Inflammatory macrophage treated with lipopolysaccharide for 1 hour (primary cell): ENCODE data around the gene SLC47A2.
"Not testable (repeated sequence)": the region's sequence is repeated elsewhere in the genome, so short reads cannot be mapped to it uniquely, and the experiment has no call there.

ENCODE experiments used
- DNase-seq, 2 donors: peaks; one replicate each; pipeline ENCODE4 v3.0.0-alpha.2; 2020 to 2022

The SLC47A2 gene

DNA sequence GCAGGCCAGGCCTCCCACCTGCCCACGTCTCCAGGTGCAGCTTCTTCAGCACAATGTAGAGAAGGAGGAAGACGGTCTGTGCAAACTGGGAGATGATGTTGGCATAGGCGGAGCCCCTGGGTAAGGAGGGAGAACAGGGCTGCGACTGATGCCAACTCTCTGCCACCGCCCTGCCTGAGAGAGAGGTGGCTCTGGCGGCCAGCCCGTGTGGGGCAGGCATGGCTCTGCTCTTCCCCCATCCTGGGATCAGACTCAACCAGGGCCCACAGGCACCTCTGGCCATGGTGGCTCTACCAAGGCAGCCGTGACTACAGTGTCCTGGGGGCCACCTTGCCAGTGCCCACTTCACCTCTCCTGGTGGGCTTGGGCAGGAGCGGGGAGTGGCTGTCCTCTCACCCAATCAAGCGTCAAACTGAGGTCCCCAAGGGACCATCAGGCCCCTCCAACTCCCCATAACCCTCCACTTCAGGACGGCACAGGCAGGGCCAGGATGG, 8.6 kb downstream of the SLC47A2 start:
- DNase-seq, result no peak

DNA sequence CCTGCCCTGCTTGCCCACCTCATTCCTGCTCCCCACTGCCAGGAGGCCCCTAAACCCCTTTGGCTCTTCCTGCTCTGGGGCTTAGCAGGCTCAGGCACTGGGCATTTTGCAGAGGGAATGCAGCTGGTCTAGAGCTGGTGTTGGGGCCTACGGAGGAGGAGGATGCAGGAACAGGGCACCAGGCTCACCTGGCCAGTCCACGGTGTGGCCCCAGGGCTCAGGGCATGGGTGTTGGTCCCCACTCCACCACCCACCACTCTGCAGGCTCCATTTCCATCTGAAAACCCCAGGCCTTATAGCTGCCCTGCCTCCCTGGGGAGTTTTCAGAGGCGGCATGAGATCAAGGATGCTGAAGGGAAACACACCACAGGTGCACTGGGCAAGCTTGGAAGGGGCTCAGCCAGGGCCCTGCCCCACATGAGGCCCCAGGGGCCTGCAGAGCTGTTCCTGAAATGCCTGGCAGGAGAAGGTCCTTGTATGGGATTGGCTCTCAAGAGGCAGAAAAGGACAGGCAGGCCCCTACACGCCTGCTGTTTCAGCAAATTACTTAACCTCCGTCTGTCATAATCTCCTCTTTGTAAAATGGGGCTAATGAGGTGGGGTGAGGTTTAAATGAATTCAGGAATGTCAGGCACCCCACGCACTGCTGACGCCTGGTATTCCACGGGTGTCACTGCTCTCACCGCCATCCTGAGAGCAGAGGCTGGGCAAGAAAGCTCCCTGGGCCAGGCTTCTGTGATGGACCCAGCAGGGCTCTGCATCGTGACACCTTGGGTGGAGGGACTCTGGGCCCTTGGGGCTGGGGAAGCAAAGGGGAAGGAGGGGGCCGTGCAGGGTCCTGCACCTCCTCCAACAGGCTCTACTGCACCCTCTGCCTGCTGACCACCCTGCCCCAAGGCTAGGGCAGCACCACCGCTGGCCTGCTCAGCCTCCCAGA, 9.3 kb downstream of the SLC47A2 start:
- no peak for DNase-seq

DNA sequence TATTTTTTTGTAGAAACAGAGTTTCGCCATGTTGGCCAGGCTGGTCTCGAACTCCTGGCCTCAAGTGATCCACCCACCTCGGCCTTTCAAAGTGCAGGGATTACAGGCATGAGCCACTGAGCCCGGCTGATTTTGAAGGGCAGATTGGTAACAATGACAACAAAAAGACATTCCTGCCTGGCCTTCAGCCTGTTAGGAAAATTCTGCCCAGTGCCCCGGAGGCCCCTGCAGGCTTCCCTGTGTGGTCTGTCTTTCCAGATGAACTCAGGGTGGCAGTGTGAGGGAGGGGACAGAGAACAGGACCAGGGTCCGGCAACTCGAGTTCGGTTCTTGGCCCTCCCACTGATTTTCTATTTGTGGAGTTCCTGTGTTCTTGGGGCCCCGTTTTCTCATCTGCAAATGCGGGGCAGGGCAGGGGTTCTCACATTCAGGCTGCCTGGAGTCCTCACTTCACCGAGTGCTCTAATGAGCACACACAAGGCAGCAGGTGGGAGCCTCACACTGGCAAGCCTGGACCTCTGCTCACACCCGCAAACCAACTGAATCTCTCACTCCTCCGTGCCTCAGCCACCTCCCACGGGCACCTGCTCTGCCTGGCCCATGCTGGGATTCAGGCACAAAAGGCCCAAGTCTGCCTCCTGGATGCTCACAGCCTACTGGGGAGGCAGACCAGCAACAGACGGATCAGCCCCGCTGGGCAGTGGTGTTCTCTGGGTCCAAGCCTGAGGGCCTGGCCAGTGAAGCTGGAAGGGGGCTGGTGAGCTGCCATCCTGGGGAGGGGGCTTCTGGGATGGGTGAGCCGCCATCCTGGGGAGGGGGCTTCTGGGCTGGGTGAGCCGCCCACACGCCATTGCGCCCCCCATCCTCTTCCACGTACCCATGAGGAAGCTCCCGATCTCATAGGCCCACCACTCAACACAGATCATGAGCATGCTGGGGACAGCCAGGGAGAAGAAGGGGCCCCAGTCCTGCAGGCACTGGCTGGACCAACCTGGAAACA, 10.3 kb downstream of the SLC47A2 start:
- no peak for DNase-seq

- DNase-seq, result no peak
These were observed 11.2 kb downstream of the SLC47A2 start for GRCh38 chr17:19705201-19705600.

DNA sequence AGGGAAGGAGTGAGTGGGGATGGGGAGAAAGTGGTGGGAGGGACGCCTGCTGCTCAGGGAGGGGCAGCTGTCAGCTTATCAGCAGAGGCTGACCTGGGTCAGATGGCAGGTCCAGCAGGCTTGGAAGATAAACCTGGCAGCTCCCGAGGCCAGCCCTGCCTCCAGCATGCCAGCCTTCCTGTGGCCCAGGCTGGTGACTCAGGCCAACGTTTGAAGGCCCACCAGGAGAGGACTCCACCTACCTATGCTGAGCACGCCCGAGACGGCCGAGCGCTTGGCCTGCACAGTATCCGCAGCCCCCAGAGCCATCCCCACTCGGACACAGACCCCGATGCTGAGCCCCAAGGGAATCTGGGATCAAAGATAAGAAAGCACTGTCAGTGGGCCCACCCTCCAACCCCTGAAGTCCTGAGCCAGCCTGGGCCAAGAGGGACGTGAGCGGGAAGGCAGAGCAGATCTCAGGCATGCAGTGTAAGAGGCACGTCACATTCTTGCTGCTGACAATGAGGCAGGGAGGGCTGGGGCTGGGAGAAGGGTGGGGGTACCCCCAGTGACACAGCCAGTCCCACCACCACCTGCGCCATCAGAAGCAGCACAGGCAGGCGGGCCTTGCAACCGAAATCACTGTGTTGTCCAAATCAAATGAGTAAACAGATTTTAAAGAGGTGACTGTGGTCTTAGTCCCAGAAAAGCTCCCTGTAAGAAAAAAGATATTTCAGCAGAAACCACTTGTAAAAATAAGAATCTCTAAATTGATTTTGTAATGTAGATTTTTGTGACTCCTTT, 12.4 kb downstream of the SLC47A2 start:
- no peak for DNase-seq

GRCh38 chr17:19703106-19703827, 13.1 kb downstream of the SLC47A2 start:
- no peak for DNase-seq

- DNase-seq, result peak in 1 of 2 donors; percentile 12
These were observed 14.2 kb downstream of the SLC47A2 start for GRCh38 chr17:19702217-19702641.

- DNase-seq, result peak; percentile 34 to 43
These were observed 29.8 kb downstream of the SLC47A2 start for GRCh38 chr17:19686400-19687090.

DNA sequence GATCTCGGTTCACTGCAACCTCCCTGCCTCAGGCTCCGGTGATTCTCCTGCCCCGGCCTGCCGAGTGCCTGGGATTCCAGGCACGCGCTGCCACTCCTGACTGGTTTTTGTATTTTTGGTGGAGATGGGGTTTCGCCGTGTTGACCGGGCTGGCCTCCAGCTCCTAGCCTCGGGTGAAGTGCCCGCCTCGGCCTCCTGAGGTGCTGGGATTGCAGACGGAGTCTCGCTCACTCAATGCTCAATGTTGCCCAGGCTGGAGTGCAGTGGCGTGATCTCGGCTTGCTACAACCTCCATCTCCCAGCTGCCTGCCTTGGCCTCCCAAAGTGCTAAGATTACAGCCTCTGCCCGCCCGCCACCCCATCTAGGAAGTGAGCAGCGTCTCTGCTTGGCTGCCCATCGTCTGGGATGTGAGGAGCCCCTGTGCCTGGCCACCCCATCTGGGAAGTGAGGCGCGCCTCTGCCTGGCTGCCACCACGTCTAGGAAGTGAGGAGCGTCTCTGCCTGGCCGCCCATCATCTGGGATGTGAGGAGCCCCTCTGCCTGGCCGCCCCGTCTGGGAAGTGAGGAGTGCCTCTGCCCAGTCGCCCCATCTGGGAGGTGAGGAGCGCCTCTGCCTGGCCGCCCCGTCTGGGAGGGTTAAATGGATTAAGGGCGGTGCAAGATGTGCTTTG, 31.3 kb downstream of the SLC47A2 start:
- not testable (repeated sequence) for DNase-seq

GRCh38 chr17:19683117-19683516, 33.3 kb downstream of the SLC47A2 start:
- no peak for DNase-seq

GRCh38 chr17:19678581-19679453, 37.6 kb downstream of the SLC47A2 start:
- no peak for DNase-seq

DNA sequence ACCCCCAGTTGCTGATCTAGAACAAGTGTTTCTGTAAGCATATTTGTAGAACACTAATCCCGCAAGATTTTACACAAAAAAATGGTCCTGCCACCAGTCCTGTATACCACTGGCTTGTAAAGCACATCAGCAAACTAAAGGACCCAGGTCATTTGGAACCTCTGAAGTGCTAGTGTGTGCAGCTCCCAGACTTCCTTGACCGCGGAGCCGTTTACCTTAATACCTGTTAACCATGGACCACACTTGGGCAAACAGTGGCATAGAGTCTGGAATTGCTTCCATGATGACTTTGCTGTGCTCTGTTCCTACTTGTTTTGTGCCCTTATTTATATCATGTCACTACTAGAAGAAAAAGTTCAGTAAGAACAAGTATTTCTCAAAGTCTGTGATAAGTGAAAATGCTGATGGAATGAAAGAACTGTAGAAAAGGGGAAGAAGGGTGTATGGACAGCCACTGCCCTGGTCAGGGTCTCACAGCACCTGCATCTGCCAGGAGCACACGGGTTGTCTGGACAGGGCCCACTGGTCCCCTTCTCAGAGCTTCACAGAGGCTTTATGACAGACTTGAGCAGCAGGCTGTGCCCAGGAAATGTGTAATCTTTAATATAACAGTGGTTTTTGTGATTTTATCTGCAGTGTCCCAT, 38.5 kb downstream of the SLC47A2 start:
- DNase-seq, result no peak

DNA sequence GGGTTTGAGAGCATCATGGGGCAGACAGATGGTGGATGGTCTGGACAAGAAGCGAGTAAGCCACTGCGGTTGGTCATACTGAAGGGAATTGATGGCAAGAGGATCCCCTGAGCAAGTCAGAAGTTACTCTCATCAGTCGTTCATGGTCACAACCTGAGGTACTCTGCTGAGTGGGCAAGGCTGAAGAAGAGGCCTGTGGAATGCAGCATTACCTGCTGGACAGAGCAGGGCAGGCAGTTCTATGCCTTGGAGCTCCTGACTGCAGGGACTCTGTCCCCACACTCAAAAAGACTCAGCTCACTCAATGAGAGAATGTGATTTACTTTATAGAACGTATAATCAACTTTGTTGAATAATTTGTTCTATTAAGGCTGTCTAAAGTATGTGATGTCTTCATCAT, 39.5 kb downstream of the SLC47A2 start:
- DNase-seq, result no peak

DNA sequence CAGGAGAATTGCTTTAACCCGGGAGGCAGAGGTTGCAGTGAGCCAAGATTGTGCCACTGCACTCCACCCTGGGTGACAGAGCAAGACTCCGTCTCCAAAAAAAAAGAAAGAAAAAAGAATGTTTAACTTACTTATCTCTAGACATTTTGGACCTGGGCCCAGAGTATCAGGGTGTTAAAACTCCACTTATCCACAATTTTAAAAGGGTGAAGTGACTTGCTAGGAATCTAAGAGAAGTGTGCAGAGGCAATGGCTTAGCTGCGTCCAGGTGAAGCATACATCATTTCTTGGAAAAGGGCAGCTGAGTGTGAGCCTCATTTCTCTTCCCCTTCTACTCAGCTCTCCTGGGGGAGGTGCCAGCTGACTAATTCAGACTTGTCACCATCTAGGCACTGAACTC, 42.8 kb downstream of the SLC47A2 start:
- no peak for DNase-seq

DNA sequence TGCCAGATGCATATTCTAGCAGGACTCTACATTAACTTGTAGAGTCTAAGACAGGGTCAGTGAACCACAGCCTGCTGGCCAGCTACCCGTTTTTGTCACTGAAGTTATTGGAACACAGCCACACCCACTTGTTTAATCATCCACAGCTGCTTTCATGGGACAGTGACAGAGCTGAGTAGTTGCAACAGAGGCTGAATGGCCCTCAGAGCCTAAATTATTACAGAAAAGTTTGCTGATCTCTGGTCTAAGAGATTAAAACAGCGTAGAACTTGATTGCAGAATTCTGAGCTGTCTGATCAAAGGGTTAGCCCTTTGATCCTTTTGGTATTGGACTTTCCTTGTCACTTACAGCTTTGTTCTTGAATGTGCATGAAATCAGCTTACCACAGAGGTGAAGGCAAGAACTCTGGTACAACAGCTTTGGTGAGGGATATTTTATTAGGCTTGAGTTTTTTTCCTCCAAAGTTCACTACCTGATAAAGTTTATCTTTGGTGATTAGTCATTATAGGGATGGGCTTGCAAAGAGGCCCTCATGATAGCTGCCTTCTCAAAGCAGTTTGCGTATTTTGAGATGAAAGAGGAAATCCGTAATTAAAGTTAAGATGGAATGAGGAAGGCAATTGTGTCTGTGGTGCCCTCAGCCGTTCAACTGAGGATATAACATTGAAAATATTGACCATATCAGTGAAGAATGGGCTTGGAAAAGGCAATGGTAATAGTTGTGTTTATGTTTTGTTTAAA, 44.2 kb downstream of the SLC47A2 start:
- peak; percentile 58 to 84 for DNase-seq

DNA sequence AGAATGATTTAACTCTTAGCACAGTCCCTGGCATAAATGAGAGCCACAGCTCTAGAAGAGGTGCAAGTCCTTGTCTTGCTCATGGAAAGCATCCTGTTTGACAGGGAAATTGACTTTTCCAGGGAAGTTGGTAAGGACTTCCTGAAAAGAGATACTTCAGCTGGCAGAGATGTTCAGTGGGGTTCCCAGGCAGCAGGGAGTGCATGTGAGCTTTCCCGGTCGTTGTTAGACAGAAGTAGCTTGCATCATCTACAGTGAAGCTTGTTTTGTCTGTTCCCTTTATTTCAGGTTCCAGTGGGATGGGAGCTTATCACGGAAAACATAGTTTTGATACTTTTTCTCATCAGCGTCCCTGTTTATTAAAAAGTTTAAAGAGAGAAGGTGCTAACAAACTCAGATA, 45.0 kb downstream of the SLC47A2 start:
- peak in 1 of 2 donors; percentile 42 for DNase-seq

DNA sequence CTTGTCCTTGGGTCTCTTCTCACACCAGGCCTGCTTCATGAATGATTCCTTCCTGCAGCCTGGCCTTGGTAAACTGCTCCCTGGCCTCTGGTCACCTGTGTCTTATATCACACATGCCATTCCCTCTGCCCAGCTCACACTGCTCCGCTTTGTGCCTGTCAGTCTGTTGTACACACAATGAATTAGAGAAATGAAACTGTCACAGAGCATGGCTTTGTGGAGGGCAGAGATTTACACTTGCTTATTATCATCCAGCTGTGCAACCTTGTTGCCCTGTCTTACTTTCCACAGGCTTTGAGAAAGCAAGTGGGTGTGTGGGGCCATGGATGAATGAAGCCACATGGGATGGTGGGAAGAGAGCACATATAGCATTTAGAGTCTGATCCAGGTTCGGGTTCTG, 45.5 kb downstream of the SLC47A2 start:
- no peak for DNase-seq

GRCh38 chr17:19669680-19670079, 46.7 kb downstream of the SLC47A2 start:
- DNase-seq, result not testable (repeated sequence)
